Measurements from ENCODE around the gene VWA8. TPM values are rescaled to one million over a fixed set of nuclear protein-coding genes. Genes with fewer than 3 reads are reported as not detected.
"Not testable (repeated sequence)": the region's sequence is repeated elsewhere in the genome, so short reads cannot be mapped to it uniquely, and the experiment has no call there.

Gene VWA8
- total and polyA plus RNA-seq, 8 donors = 11.9 to 24.4 (median 14.4) TPM

GRCh38 chr13:41812237-41812636 lies 148.7 kb downstream of the VWA8 start:
- DNase-seq (no peak), ATAC-seq (no peak)
- H3K36me3 ChIP-seq = no peaks in the 10 kb centered on the region
- no peak overlapping the region for H3K4me3 ChIP-seq
- intact Hi-C loops (cut with DNase I) = no loop called here
- H3K27ac ChIP-seq = no peak overlapping the region
- peaks cover 0 to 10% of the 10 kb centered on the region in 2 donors for H3K4me1 ChIP-seq
- TF ChIP-seq CTCF (IDR thresholded peaks at IDR 0.05) = no peak
- no peaks in the 10 kb centered on the region for H3K27me3 ChIP-seq
- H3K9me3 ChIP-seq = no peaks in the 10 kb centered on the region

- no peak for TF ChIP-seq CTCF (IDR thresholded peaks at IDR 0.05)
- Histone ChIP-seq H3K9me3 (no peaks in the 10 kb centered on the region), H3K4me1 (peaks cover 0 to 10% of the 10 kb centered on the region in 2 donors), H3K36me3 (no peaks in the 10 kb centered on the region), H3K27ac (no peak overlapping the region), H3K27me3 (no peaks in the 10 kb centered on the region), H3K4me3 (no peak overlapping the region)
- no peak for ATAC-seq
- intact Hi-C loops (cut with DNase I) = no loop called here
- DNase-seq = no peak
Measured at GRCh38 chr13:41811588-41812021, 149.3 kb downstream of the VWA8 start.

- intact Hi-C loops (cut with DNase I) = no loop called here
- no peak for ATAC-seq
Measured at GRCh38 chr13:41809962-41810361, 150.9 kb downstream of the VWA8 start.

GRCh38 chr13:41803445-41803735 lies 157.5 kb downstream of the VWA8 start:
- H3K27me3 ChIP-seq; H3K27ac ChIP-seq; H3K4me1 ChIP-seq; H3K9me3 ChIP-seq; ATAC-seq; H3K4me3 ChIP-seq; intact Hi-C loops (cut with DNase I); DNase-seq: not testable (repeated sequence)
- H3K36me3 ChIP-seq = peaks cover 0 to 12% of the 10 kb centered on the region in 2 donors

More at GRCh38 chr13:41809962-41810361, 150.9 kb downstream of the VWA8 start:
- Histone ChIP-seq H3K9me3 (no peaks in the 10 kb centered on the region), H3K27me3 (no peaks in the 10 kb centered on the region), H3K27ac (no peak overlapping the region), H3K4me1 (peaks cover 0 to 10% of the 10 kb centered on the region in 2 donors), H3K36me3 (peaks cover 0 to 4% of the 10 kb centered on the region in 2 donors), H3K4me3 (no peak overlapping the region)
- no peak for DNase-seq
- TF ChIP-seq CTCF (IDR thresholded peaks at IDR 0.05) = no peak

DNA sequence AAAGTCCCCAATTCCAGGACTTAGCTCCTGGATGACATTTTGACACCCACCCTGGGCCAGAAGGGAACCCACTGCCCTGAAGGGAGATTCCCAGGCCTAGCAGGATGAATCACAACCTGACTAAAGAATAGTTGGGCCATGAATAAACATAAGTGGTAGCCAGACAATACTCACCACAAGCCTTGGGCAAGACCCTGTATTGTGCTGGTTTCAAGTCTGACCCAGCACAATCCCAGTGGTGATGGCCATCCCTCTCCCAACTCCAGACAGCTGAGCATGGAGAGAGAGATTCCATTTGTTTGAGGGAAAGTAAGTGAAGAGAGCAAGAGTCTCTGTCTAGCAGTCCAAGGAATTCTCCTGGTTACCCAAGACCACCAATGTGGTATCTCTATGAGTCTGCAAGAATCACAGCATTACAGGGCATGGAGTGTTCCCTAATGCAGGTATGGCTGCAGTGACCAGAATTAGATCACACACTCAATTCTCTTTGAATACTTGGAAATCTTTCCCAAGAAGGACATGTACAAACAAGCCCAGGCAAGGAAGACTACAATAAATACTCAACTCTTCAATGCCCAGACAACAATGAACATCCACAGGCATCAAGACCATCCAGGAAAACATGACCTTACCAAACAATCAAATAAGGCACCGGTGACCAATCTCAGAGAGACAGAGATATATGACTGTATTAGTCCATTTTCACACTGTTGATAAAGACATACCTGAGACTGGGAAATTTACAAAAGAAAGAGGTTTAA lies 158.0 kb downstream of the VWA8 start:
- no peak for TF ChIP-seq CTCF (IDR thresholded peaks at IDR 0.05)
- intact Hi-C loops (cut with DNase I) = no loop called here
- Histone ChIP-seq H3K36me3 (peaks cover 0 to 12% of the 10 kb centered on the region in 2 donors), H3K9me3 (peaks cover 0 to 7% of the 10 kb centered on the region in 2 donors), H3K4me3 (no peak overlapping the region), H3K27ac (no peak overlapping the region), H3K4me1 (no peaks in the 10 kb centered on the region), H3K27me3 (no peaks in the 10 kb centered on the region)
- DNase-seq (no peak), ATAC-seq (no peak)
